HEK293 (cell line): Measurements from ENCODE around the gene GBX1.
A peak's percentile ranks its signal among the peaks of the same experiment; 100 is the strongest.

ENCODE experiments used
- CTCF ChIA-PET: fragments of 350-600 bp; formaldehyde crosslinking; extraction: SDS; loops from one replicate; lab custom pipeline; 2021; ENCODE audit warnings: antibody characterized with exemption; lab: Yijun Ruan, JAX
- POLR2A ChIA-PET: fragments of 300-600 bp; formaldehyde crosslinking; extraction: SDS; loops from one replicate; lab custom pipeline; 2020; ENCODE audit warnings: antibody characterized with exemption, inconsistent platforms; lab: Yijun Ruan, JAX
- H3K27ac ChIP-seq: fragments of 200-500 bp; sonication (Bioruptor generic); 2 replicates; pipeline ENCODE4 v1.5.1; 2014; ENCODE audit warnings: low read depth, low read length, control low read depth, inconsistent platforms; ENCODE audit errors: extremely low read depth
- H3K36me3 ChIP-seq, 2 experiments: fragments of 200-500 bp in 1 of 2; sonication (Bioruptor generic) in 1 of 2; 1 replicate in 1 of 2; 2 replicates in 1 of 2; pipeline ENCODE4 v1.5.1; 2014 to 2017; ENCODE audit warnings: inconsistent platforms in 2 of 2, low read length in 2 of 2; ENCODE audit not compliant: control insufficient read depth in 2 of 2, insufficient read depth in 1 of 2
- H3K4me1 ChIP-seq: fragments of 200-500 bp; sonication (Bioruptor generic); 2 replicates; pipeline ENCODE4 v1.5.1; 2014; ENCODE audit warnings: mild to moderate bottlenecking, low read length, inconsistent platforms; ENCODE audit not compliant: control insufficient read depth, insufficient read depth
- H3K4me3 ChIP-seq: 2 replicates; pipeline ENCODE4 v1.5.1; 2011; ENCODE audit warnings: low read depth, mild to moderate bottlenecking, control low read depth, low read length, moderate library complexity
- H3K9me3 ChIP-seq: fragments of 200-500 bp; sonication (Bioruptor generic); 2 replicates; pipeline ENCODE4 v1.5.1; 2014; ENCODE audit warnings: low read depth, low read length, inconsistent platforms; ENCODE audit not compliant: control insufficient read depth, insufficient read depth
- EGR2 ChIP-seq: fragments of 450-650 bp; formaldehyde crosslinking; IDR thresholded peaks from 2 replicates; pipeline ENCODE4 v1.5.1; 2016; ENCODE audit warnings: low read depth, missing biosample characterization, missing genetic modification characterization
- KLF10 ChIP-seq: fragments of 450-650 bp; IDR thresholded peaks from 2 replicates; pipeline ENCODE4 v1.5.1; 2018; ENCODE audit warnings: missing biosample characterization, mild to moderate bottlenecking, missing genetic modification characterization
- SCRT2 ChIP-seq: fragments of 450-650 bp; formaldehyde crosslinking; IDR thresholded peaks from 2 replicates; pipeline ENCODE4 v1.5.1; 2016; ENCODE audit warnings: missing biosample characterization, missing genetic modification characterization
- ZNF169 ChIP-seq: fragments of 450-650 bp; formaldehyde crosslinking; IDR thresholded peaks from 2 replicates; pipeline ENCODE4 v1.5.1; 2016; ENCODE audit warnings: missing biosample characterization, missing genetic modification characterization
- ZNF223 ChIP-seq: fragments of 450-650 bp; formaldehyde crosslinking; IDR thresholded peaks from 2 replicates; pipeline ENCODE4 v1.5.1; 2016; ENCODE audit warnings: missing biosample characterization, missing genetic modification characterization
- ZNF600 ChIP-seq: fragments of 450-650 bp; formaldehyde crosslinking; IDR thresholded peaks from 2 replicates; pipeline ENCODE4 v1.5.1; 2016; ENCODE audit warnings: missing biosample characterization, missing genetic modification characterization
- TF ChIP-seq, protein P1 (sequence below): fragments of 450-650 bp; formaldehyde crosslinking; conservative IDR thresholded peaks from 2 replicates; pipeline ENCODE4 v1.5.1; 2016; ENCODE audit warnings: low read depth, missing biosample characterization, missing genetic modification characterization
- TF ChIP-seq, protein P2 (sequence below): fragments of 450-650 bp; formaldehyde crosslinking; IDR thresholded peaks from 2 replicates; pipeline ENCODE4 v1.5.1; 2016; ENCODE audit warnings: missing biosample characterization, missing genetic modification characterization

Gene GBX1

DNA sequence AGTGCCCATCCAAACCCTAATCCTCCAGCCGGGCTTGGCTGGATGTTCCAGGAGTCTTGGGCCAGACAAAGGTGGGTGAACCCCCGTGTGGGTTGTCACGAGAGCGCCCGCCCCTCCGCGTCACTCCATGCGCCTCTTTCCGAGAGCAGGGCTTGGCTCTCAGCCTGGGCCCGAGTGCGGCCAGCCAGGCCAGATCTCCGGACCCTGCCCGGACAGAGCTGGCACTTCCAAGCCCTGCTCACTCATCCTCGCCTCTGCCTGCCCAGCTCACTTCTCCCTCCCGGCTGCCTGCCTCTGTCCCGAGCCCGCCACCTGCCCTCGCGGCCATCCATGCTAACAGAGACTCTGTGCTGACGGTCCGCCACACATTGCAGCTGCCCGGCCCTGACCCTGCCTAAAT lies 46.6 kb downstream of the GBX1 start:
- H3K4me3 ChIP-seq: no peak overlapping the region
- no peak overlapping the region for H3K27ac ChIP-seq
- no peaks in the 10 kb centered on the region for H3K4me1 ChIP-seq
- peak; percentile 60 for TF ChIP-seq ZNF600 (tag by site-specific recombination)
- TF ChIP-seq, protein P1, sequence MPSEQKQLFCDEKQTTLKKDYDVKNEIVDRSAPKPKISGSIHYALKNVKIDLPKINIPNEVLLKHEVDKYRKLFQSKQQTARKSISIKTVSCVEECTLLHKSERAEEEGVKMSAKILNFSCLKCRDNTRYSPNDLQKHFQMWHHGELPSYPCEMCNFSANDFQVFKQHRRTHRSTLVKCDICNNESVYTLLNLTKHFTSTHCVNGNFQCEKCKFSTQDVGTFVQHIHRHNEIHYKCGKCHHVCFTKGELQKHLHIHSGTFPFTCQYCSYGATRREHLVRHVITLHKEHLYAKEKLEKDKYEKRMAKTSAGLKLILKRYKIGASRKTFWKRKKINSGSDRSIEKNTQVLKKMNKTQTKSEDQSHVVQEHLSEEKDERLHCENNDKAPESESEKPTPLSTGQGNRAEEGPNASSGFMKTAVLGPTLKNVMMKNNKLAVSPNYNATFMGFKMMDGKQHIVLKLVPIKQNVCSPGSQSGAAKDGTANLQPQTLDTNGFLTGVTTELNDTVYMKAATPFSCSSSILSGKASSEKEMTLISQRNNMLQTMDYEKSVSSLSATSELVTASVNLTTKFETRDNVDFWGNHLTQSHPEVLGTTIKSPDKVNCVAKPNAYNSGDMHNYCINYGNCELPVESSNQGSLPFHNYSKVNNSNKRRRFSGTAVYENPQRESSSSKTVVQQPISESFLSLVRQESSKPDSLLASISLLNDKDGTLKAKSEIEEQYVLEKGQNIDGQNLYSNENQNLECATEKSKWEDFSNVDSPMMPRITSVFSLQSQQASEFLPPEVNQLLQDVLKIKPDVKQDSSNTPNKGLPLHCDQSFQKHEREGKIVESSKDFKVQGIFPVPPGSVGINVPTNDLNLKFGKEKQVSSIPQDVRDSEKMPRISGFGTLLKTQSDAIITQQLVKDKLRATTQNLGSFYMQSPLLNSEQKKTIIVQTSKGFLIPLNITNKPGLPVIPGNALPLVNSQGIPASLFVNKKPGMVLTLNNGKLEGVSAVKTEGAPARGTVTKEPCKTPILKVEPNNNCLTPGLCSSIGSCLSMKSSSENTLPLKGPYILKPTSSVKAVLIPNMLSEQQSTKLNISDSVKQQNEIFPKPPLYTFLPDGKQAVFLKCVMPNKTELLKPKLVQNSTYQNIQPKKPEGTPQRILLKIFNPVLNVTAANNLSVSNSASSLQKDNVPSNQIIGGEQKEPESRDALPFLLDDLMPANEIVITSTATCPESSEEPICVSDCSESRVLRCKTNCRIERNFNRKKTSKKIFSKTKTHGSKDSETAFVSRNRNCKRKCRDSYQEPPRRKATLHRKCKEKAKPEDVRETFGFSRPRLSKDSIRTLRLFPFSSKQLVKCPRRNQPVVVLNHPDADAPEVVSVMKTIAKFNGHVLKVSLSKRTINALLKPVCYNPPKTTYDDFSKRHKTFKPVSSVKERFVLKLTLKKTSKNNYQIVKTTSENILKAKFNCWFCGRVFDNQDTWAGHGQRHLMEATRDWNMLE (tag by site-specific recombination): no peak
- ChIA-PET CTCF (interaction anchor here (0.6 to 1.5 kb wide), 4 partner anchors 9 to 103 kb away, joined by 3 to 4 read pairs (median 4); no protein-coding TSS in a partner anchor), POLR2A (no interaction called here)
- no peaks in the 10 kb centered on the region for H3K9me3 ChIP-seq
- H3K36me3 ChIP-seq: peaks cover 0 to 96% of the 10 kb centered on the region in 2 experiments; a peak in 1 of 3 replicates

DNA sequence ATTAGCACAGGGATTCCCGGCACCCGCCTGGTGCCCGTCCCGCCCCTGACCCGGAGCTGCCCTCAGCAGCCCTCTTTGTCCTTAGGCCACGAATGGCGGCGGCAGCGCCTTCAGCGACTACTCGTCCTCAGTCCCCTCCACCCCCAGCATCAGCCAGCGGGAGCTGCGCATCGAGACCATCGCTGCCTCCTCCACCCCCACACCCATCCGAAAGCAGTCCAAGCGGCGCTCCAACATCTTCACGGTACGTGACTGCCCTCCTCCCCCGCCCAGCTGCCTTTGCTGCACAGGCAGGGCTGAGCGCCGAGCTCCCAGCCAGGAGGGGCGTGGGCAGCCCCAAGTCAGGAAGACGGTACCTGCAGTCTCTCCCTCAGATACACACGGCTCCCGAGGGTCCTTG lies 47.6 kb downstream of the GBX1 start:
- no peaks in the 10 kb centered on the region for H3K4me1 ChIP-seq
- H3K4me3 ChIP-seq: no peak overlapping the region
- H3K36me3 ChIP-seq: peaks cover 0 to 91% of the 10 kb centered on the region in 2 experiments; a peak in 1 of 3 replicates
- H3K9me3 ChIP-seq: no peaks in the 10 kb centered on the region
- CTCF ChIA-PET: interaction anchor here (1.0 to 1.5 kb wide), 3 partner anchors 10 to 56 kb away, joined by 3 to 4 read pairs (median 3); no protein-coding TSS in a partner anchor
- no peak overlapping the region for H3K27ac ChIP-seq
- TF ChIP-seq ZNF169 (tag by site-specific recombination) (no peak), ZNF223 (tag by site-specific recombination) (no peak), KLF10 (no peak), EGR2 (tag by site-specific recombination) (0 out of 2 replicates have a peak, but pooled peaks have one; percentile 43)
- TF ChIP-seq, all 188 proteins: peak for 1
- POLR2A ChIA-PET: no interaction called here

DNA sequence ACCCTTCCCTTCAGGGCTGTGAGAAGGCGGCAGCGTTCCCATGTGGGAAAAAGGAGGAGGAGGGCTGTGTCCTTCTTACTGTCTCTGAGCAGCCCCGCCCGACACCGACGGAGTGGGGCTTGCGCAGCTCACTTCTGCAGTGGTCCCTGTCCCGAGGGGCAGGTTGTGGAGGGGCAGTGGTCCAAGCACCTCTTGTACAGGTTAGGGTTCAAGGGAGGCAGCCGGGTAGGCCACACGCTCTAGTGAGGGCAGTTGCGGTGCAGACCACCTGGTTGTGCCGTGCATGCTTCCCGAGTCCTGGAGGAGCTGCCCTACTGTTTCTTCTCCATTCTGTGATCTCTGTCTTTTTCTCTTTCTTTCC lies 48.5 kb downstream of the GBX1 start:
- peaks cover 0 to 83% of the 10 kb centered on the region in 2 experiments; a peak in 1 of 3 replicates for H3K36me3 ChIP-seq
- no peak overlapping the region for H3K27ac ChIP-seq
- H3K4me3 ChIP-seq: no peak overlapping the region
- CTCF ChIA-PET: interaction anchor here (1.0 kb wide), 1 partner anchor 53 kb away, joined by 5 read pairs; no protein-coding TSS in a partner anchor
- no peaks in the 10 kb centered on the region for H3K4me1 ChIP-seq
- H3K9me3 ChIP-seq: no peaks in the 10 kb centered on the region
- TF ChIP-seq, protein P2, sequence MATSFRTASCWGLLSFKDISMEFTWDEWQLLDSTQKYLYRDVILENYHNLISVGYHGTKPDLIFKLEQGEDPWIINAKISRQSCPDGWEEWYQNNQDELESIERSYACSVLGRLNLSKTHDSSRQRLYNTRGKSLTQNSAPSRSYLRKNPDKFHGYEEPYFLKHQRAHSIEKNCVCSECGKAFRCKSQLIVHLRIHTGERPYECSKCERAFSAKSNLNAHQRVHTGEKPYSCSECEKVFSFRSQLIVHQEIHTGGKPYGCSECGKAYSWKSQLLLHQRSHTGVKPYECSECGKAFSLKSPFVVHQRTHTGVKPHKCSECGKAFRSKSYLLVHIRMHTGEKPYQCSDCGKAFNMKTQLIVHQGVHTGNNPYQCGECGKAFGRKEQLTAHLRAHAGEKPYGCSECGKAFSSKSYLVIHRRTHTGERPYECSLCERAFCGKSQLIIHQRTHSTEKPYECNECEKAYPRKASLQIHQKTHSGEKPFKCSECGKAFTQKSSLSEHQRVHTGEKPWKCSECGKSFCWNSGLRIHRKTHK: no peak
- POLR2A ChIA-PET: no interaction called here

DNA sequence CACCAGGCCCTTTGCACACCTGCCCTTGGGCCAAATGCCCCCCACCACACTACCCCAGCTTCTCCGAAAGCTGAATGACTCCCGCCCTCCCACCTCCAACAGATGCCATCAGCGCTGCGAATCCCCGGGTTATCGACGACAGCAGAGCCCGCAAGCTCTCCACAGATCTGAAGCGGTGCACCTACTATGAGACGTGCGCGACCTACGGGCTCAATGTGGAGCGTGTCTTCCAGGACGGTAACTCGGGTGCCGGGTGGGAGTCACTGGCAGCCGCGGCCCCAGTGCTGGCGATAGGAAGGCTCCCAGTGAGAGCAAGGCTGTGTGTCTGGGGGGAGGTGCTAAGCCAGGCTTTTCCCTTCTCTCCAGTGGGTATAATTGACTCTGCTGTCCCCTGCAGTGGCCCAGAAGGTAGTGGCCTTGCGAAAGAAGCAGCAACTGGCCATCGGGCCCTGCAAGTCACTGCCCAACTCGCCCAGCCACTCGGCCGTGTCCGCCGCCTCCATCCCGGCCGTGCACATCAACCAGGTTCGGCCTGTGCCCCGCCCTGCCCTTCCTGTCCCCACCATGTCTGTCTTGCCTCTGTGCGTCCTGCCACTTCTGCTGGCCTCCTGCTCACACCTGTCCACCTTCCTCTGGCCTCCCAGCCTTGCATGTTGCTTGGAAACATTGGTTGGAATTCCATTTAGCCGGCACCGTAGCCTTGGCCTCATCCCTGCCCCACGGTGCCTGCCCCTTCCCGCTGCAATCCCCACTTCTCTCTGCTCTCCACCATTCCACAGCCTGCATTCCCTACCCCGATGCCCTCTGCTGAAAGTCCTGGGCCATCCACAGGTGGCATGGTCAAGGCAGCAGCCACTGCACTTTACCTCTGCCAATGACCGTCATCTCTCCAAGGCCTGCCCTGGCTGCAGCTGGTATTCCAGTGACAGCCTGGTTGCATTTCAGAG lies 49.1 kb downstream of the GBX1 start:
- CTCF ChIA-PET: interaction anchor here (1.0 kb wide), 1 partner anchor 54 kb away, joined by 5 read pairs; no protein-coding TSS in a partner anchor
- H3K4me1 ChIP-seq: no peaks in the 10 kb centered on the region
- H3K9me3 ChIP-seq: no peaks in the 10 kb centered on the region
- POLR2A ChIA-PET: no interaction called here
- H3K27ac ChIP-seq: no peak overlapping the region
- no peak overlapping the region for H3K4me3 ChIP-seq
- H3K36me3 ChIP-seq: peaks cover 0 to 77% of the 10 kb centered on the region in 2 experiments; a peak in 1 of 3 replicates
- TF ChIP-seq ZNF600 (tag by site-specific recombination) (peak; percentile 57), SCRT2 (tag by site-specific recombination) (peak; percentile 13; the same call in 1 of the 2 replicates)
- TF ChIP-seq, protein P1 (tag by site-specific recombination): no peak
